Measurements from ENCODE around the gene MS4A3.
"Not testable (repeated sequence)": the region's sequence is repeated elsewhere in the genome, so short reads cannot be mapped to it uniquely, and the experiment has no call there.

The MS4A3 gene

GRCh38 chr11:60056349-60056969 is at the start of gene MS4A3:
TSS of gene MS4A3 (plus strand) at chr11:60056665. CDS start at chr11:60061161, 4,496 bp downstream.
- DNase-seq (ENCODE audit: low read depth in 3 of 3, low spot score in 1 of 3) = no peak

- DNase-seq (ENCODE audit: low read depth in 3 of 3, low spot score in 1 of 3) = no peak
Observed at GRCh38 chr11:60016881-60017280, 39.6 kb upstream of the MS4A3 start, which contains the start of gene OOSP4B. TSS of gene OOSP4B (plus strand) at chr11:60017181.

- DNase-seq (ENCODE audit: low read depth in 3 of 3, low spot score in 1 of 3) = no peak
Observed at GRCh38 chr11:60018058-60018457, 38.4 kb upstream of the MS4A3 start.

DNA sequence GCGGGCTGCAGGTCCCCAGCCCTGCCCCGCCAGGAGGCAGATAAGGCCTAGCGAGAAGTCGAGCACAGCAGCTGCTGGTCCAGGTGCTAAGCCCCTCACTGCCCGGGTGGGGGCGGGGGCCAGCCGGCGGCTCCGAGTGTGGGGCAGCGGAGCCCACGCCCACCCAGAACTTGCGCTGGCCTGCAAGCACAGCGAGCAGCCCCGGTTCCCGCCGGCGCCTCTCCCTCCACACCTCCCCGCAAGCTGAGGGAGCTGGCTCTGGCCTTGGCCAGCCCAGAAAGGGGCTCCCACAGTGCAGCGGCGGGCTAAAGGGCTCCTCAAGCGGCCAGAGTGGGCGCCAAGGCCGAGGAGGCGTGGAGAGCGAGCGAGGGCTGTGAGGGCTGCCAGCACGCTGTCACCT is 36.1 kb upstream of the MS4A3 start:
- DNase-seq (ENCODE audit: low read depth in 3 of 3, low spot score in 1 of 3) = not testable (repeated sequence)

DNA sequence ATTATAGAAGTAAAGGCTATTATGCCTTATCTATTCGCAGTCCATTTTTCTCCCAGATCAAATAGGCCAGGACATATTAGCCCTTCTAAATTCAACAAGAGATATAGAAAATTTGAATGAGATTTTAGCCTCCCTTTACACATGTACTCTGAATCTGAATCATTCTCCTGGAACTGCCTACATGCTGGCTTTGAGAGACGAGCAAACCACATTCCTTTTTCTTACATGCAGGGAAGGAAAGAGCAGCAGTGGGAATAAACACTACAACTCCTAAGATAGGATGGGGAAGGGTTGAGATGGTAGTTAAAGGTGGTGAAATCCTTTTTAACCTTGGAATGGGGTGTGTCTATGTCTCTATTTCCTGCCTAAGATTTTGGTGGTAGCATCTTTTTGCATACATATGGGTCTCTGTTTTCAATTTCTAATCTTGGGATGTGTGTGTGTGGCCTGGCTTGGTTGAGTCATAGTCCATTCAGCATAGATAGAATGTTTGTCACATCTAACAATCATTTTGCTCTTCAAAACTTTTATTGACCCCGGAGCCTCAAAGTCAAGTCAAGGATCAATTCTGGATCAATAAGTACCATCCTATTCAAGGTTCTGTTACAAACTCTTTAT is 27.3 kb upstream of the MS4A3 start:
- no peak for DNase-seq (ENCODE audit: low read depth in 3 of 3, low spot score in 1 of 3)

- DNase-seq (ENCODE audit: low read depth in 3 of 3, low spot score in 1 of 3) = no peak
Observed at GRCh38 chr11:60040109-60040508, 16.4 kb upstream of the MS4A3 start, which contains the start of gene OOSP2. TSS of gene OOSP2 (plus strand) at chr11:60040409. CDS start at chr11:60040460, 51 bp downstream.

GRCh38 chr11:60050422-60050821 is 6.0 kb upstream of the MS4A3 start:
- not testable (repeated sequence) for DNase-seq (ENCODE audit: low read depth in 3 of 3, low spot score in 1 of 3)

- not testable (repeated sequence) for DNase-seq (ENCODE audit: low read depth in 3 of 3, low spot score in 1 of 3)
Observed at GRCh38 chr11:60050839-60051238, 5.6 kb upstream of the MS4A3 start.

DNA sequence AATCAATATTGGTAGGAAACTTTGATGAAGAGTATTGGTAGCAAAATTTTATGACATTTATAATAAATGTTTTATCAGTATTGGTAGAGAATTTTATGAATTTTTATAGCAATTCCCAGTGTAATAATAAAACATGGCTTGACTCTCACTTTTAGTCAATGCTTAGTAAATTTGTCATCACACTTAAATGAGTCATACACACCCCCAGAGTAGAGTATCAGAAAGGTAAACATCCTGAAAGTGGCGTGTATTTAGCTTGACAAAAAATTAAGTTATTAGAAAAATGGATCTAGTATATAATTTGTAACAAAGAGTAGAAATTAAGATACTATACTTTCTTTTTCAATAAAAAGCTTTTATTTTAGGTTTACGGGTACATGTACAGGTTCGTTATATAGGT is 2.6 kb downstream of the MS4A3 start:
- DNase-seq (ENCODE audit: low read depth in 3 of 3, low spot score in 1 of 3) = no peak

- no peak for DNase-seq (ENCODE audit: low read depth in 3 of 3, low spot score in 1 of 3)
Observed at GRCh38 chr11:60059521-60060240, 3.2 kb downstream of the MS4A3 start.

DNA sequence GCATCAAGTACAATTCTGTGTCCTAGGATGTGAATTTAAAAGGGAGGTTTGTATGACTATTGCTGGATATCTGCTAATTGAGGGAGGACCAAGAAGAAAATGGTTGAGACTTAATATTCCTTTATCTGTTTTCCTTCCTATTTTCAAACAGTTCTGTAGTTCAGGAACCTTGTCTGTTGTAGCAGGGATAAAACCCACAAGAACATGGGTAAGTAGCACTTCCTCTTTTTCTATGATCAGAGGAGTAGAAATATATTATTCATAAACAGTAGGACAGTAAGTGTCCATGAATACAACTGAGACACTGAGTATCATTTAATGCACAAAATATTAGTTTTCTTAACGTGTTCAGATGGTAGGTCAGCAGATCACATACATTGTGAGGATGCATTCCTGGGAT is 7.6 kb downstream of the MS4A3 start:
- no peak for DNase-seq (ENCODE audit: low read depth in 3 of 3, low spot score in 1 of 3)

DNA sequence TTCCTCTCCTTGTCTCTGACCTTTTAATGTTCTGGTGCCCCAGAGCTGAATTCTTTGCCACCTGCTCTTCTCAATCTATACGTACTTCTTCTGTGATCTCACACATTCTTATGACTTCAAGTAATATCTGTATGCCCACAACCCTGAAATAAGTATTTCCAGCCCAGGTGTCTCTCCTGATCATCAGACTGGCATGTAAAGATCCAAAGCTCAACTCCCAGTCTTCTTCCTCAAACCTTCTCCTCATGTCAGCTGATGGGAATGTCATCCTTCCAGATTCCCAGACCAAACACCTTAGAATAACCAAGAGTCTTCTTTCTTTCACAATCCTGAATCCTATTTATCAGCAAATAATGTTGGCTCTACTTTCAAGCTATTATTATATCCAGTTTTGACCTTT is 9.3 kb downstream of the MS4A3 start:
- no peak for DNase-seq (ENCODE audit: low read depth in 3 of 3, low spot score in 1 of 3)

DNA sequence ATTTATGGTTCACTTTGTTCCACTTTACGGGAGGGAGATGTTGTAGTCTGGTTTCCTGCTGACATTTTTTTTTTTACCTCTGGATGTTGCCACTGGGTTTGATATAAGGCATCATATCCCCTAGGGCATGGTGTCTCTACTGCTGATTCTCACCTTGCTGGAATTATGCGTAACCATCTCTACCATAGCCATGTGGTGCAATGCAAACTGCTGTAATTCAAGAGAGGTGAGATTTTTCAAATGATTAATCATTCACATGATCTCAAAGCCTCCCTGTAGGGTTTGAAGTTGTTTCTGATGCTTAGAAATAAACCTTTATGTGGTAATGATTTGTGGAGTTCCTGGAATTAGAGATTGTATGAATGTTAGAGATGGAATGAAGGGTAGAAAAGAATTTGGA is 13.0 kb downstream of the MS4A3 start:
- no peak for DNase-seq (ENCODE audit: low read depth in 3 of 3, low spot score in 1 of 3)

- not testable (repeated sequence) for DNase-seq (ENCODE audit: low read depth in 3 of 3, low spot score in 1 of 3)
Observed at GRCh38 chr11:60071644-60072043, 15.2 kb downstream of the MS4A3 start.

GRCh38 chr11:60077216-60077817 is 20.9 kb downstream of the MS4A3 start:
- no peak for DNase-seq (ENCODE audit: low read depth in 3 of 3, low spot score in 1 of 3)

- no peak for DNase-seq (ENCODE audit: low read depth in 3 of 3, low spot score in 1 of 3)
Observed at GRCh38 chr11:60077981-60078380, 21.5 kb downstream of the MS4A3 start.

DNA sequence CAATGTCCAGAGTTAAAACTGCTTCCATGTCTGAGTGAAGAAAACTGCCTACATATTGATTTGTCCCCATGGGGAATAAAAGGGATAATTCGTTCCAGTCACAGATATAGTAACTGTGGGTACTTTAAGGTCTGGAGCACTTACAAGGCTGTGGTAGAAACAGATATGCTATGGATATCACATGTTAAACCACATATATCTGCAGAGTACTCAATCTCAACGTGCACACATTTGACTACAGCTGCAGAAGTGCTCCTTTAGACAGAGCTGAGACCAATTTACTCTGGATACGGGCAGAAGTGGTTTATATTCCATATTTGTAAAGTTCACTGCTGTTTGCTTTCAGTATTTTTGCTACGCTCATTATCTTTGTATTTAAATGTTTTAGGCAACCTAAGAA is 22.3 kb downstream of the MS4A3 start:
- no peak for DNase-seq (ENCODE audit: low read depth in 3 of 3, low spot score in 1 of 3)

GRCh38 chr11:60080535-60080934 is 24.1 kb downstream of the MS4A3 start:
- no peak for DNase-seq (ENCODE audit: low read depth in 3 of 3, low spot score in 1 of 3)

- DNase-seq (ENCODE audit: low read depth in 3 of 3, low spot score in 1 of 3) = no peak
Observed at GRCh38 chr11:60084631-60085273, 28.3 kb downstream of the MS4A3 start.

- no peak for DNase-seq (ENCODE audit: low read depth in 3 of 3, low spot score in 1 of 3)
Observed at GRCh38 chr11:60085909-60086308, 29.4 kb downstream of the MS4A3 start.

DNA sequence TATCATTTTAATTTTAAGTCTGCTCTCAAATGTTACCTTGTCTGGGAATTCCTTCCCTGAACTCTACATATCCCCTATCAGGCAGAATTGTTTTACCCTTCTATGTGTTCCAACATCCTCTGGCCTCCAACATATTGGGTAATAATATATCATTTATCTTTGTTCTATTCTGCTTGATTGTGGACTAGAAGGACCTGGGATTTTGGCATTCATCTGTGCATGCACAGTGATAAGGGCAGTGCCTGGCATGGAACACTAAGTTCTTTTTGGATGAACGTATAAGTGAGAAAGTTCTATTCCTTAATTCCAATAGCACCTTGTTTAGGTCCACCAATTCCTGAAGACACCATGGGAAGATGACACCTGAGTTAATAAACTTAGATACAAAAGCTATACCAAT is 30.8 kb downstream of the MS4A3 start:
- DNase-seq (ENCODE audit: low read depth in 3 of 3, low spot score in 1 of 3) = no peak

Measured in stimulated activated CD4-positive, alpha-beta T cell treated with anti-CD3 and anti-CD28 coated beads, TNF-alpha, amount 100 ng/mL, for 1 hour (primary cell).